C4-2B (cell line): Measurements from ENCODE around the gene CETN3.
A peak's percentile ranks its signal among the peaks of the same experiment; 100 is the strongest.

Experiments used
- H3K27ac ChIP-seq: fragments of 450-650 bp; 2 replicates; pipeline ENCODE4 v1.5.1; 2017
- ZFX ChIP-seq: fragments of 450-650 bp; IDR thresholded peaks from 2 replicates; pipeline ENCODE4 v1.6.1; 2017
- TF ChIP-seq, protein P1 (sequence below): fragments of 450-650 bp; conservative IDR thresholded peaks from 2 replicates; pipeline ENCODE4 v1.5.1; 2017; ENCODE audit warnings: mild to moderate bottlenecking

CETN3 gene

GRCh38 chr5:90409318-90410177, at the start of gene CETN3:
Gene CETN3, minus strand, starts transcription at chr5:90409756. Its CDS starts 95 bp downstream, at chr5:90409661.
- no peak for TF ChIP-seq ZFX
- TF ChIP-seq, protein P1, sequence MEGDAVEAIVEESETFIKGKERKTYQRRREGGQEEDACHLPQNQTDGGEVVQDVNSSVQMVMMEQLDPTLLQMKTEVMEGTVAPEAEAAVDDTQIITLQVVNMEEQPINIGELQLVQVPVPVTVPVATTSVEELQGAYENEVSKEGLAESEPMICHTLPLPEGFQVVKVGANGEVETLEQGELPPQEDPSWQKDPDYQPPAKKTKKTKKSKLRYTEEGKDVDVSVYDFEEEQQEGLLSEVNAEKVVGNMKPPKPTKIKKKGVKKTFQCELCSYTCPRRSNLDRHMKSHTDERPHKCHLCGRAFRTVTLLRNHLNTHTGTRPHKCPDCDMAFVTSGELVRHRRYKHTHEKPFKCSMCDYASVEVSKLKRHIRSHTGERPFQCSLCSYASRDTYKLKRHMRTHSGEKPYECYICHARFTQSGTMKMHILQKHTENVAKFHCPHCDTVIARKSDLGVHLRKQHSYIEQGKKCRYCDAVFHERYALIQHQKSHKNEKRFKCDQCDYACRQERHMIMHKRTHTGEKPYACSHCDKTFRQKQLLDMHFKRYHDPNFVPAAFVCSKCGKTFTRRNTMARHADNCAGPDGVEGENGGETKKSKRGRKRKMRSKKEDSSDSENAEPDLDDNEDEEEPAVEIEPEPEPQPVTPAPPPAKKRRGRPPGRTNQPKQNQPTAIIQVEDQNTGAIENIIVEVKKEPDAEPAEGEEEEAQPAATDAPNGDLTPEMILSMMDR = no peak
- H3K27ac ChIP-seq = peak within 1 kb of the TSS; percentile 95

GRCh38 chr5:90446961-90447360, 37.4 kb upstream of the CETN3 start:
- TF ChIP-seq, protein P1 = no peak
- TF ChIP-seq ZFX = no peak
- no peak overlapping the region for H3K27ac ChIP-seq

DNA sequence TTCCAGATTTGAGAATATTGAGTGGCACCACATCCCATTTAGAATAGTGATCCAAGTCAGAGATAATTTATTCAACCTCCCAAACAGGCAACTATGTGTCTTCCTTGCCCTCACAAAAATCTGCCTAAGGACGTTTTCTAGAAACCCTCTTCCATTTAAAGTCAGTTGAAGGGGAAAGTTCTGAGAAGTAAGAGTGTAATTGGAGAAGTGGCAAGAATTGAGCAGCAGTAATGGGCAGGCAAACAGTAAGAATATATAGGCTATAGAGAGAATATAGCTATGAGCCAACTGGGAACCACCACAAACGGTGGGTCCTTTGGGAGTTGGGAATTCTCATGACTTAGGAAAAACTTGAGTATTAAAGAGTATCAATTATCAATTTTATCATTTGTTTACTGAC, 31.1 kb upstream of the CETN3 start:
- no peak for TF ChIP-seq ZFX
- TF ChIP-seq, protein P1 = no peak
- H3K27ac ChIP-seq = no peak overlapping the region

DNA sequence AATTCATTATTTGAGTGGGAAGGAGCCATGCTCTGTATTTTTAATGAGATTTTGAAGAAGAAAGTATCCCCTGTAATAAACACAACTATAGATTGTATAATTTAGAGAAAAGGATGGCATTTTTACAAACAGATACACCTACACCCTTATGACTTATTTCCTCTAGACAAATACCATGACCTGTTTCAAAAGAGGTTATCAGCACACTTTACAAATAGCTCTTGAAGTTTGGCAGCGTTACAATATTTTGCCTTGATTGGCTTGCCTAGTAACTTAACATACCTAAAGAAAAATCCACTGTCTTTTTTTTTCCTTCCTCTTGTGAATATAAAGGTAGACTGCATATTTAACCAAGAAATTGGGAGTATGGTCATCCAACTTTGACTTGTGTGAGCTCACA, 28.5 kb upstream of the CETN3 start:
- H3K27ac ChIP-seq = no peak overlapping the region
- TF ChIP-seq, protein P1 = no peak
- no peak for TF ChIP-seq ZFX

DNA sequence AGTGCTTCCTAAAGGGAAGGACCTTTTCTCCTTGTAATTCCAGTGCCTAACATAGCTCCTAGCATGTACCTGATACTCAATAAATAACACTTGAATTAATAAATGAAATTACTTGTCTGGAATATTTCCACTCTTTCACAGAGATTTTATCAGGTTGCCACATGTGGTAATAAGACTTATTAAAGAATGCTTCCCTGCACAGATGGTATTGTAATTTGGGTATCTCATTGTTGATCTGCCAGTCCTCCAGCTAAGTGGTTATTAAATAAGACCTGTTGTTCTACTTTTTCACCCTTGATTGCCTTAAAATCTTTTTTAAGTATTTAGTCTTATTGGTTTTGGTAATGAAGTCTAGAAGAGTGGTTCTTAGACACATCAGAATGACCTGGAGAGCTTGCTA, 28.1 kb upstream of the CETN3 start:
- H3K27ac ChIP-seq = no peak overlapping the region
- TF ChIP-seq ZFX = no peak
- TF ChIP-seq, protein P1 = no peak

GRCh38 chr5:90434116-90434714, 24.7 kb upstream of the CETN3 start:
- no peak overlapping the region for H3K27ac ChIP-seq
- no peak for TF ChIP-seq ZFX
- TF ChIP-seq, protein P1 = peak; percentile 75

GRCh38 chr5:90424245-90424644, 14.7 kb upstream of the CETN3 start:
- TF ChIP-seq, protein P1 = no peak
- TF ChIP-seq ZFX = no peak
- no peak overlapping the region for H3K27ac ChIP-seq
